Bone marrow (tissue), 2 donors: ENCODE results near the gene RNF40.
"Not testable (repeated sequence)": the region's sequence is repeated elsewhere in the genome, so short reads cannot be mapped to it uniquely, and the experiment has no call there.

Experiments
- DNase-seq, 2 donors: peaks; one replicate each; lab custom pipeline; 2025; lab: John Stamatoyannopoulos, UW

The RNF40 gene

GRCh38 chr16:30820952-30821421, 58.9 kb downstream of the RNF40 start:
- DNase-seq = no peak

- DNase-seq = not testable (repeated sequence)
Measured at GRCh38 chr16:30821441-30821840, 59.3 kb downstream of the RNF40 start.

GRCh38 chr16:30821891-30822290, 59.8 kb downstream of the RNF40 start:
- DNase-seq = no peak
